WI38 (cell line): ENCODE results near the gene MGAT3.

Source experiments
- H3K4me3 ChIP-seq: 2 replicates; pipeline ENCODE4 v1.5.1; 2011; ENCODE audit warnings: low read depth, mild to moderate bottlenecking, control low read depth, low read length
- TF ChIP-seq, protein P1 (sequence below): IDR thresholded peaks from 2 replicates; pipeline ENCODE4 v1.5.1; 2012; ENCODE audit warnings: low read depth, mild to moderate bottlenecking, control low read depth, low read length

The MGAT3 gene

DNA sequence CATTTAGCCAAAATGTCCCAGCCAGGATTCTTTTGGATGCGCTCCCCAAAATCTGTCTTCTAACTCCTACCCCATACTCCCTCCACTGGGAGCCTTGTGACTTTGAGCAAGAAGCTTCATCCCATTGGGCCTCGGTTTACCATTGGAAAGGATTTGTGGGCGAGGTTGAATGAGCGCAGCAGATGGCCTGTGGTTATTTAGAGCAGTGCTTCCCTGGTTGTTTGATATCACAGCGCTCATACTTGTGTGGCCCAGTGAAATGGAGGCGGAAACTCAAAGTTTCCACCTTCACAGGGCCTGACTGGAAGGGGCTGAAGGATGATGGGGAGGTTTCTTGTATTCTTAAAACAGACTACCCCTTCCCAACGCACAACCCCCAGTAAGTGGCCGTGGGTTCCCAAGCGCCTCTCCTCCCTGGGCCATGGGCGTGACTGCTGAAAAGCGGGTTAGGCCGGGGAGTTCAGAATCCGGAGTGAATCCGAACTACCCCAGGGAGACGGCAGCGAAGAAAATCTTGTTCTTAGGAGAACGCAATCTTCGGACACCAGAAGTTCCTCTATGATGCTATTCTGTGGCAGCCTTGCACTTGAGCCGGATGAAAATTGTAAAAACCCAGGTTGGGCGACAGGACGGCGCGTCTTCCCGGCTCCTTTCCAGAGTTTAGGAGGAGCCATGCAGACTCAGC lies 62.3 kb downstream of the MGAT3 start:
- TF ChIP-seq, protein P1, sequence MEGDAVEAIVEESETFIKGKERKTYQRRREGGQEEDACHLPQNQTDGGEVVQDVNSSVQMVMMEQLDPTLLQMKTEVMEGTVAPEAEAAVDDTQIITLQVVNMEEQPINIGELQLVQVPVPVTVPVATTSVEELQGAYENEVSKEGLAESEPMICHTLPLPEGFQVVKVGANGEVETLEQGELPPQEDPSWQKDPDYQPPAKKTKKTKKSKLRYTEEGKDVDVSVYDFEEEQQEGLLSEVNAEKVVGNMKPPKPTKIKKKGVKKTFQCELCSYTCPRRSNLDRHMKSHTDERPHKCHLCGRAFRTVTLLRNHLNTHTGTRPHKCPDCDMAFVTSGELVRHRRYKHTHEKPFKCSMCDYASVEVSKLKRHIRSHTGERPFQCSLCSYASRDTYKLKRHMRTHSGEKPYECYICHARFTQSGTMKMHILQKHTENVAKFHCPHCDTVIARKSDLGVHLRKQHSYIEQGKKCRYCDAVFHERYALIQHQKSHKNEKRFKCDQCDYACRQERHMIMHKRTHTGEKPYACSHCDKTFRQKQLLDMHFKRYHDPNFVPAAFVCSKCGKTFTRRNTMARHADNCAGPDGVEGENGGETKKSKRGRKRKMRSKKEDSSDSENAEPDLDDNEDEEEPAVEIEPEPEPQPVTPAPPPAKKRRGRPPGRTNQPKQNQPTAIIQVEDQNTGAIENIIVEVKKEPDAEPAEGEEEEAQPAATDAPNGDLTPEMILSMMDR, result no peak
- H3K4me3 ChIP-seq, result peak overlapping the region; percentile 98

DNA sequence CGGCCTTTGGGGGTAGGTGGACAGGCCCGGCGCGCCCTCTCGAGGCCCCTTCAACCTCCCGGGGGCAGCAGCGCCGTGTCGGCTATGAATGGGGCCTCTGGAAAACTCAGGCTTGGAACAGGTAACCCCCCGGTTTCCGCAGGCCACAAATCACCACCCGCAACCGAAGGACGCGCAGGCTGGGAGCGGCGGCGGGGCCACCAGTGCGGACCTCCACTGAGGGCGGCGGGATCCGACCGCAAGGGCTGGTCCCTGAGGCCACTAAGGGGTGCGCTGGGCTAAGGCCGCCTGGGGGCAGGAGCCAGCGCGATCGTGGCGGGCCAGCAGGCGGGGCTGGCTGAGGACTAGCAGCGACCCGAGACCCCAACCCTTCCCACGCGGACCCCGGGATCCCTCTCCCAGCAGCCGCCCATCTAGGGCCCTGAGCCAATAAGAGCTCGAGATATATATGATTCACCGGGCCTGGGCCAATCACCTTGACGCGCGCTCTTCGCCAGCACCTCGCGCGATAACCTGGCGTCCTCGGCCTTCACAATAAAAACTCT lies 62.9 kb downstream of the MGAT3 start:
- H3K4me3 ChIP-seq, result peak overlapping the region; percentile 98
- TF ChIP-seq, protein P1, result peak; percentile 25; the same call in 1 of the 2 replicates

DNA sequence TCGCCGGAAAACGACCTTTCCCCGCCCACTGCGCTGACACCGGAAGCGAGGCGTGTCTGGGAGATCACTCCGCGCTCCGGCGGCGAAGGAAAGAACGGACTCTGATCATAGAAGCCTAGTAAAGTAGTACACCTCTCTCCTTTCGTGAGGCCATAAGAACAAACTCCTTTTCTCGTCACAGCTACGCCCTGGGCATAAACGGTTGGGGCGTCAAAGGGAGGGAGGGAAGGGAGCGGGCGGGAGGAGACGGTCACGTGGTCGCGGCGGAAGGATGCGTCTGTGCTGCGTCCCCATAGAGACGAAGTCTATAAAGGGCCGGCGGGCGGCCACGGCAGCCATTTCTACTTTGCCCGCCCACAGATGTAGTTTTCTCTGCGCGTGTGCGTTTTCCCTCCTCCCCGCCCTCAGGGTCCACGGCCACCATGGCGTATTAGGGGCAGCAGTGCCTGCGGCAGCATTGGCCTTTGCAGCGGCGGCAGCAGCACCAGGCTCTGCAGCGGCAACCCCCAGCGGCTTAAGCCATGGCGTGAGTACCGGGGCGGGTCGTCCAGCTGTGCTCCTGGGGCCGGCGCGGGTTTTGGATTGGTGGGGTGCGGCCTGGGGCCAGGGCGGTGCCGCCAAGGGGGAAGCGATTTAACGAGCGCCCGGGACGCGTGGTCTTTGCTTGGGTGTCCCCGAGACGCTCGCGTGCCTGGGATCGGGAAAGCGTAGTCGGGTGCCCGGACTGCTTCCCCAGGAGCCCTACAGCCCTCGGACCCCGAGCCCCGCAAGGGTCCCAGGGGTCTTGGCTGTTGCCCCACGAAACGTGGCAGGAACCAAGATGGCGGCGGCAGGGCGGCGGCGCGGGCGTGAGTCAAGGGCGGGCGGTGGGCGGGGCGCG lies 63.7 kb downstream of the MGAT3 start, which contains the start of gene ATF4:
Gene ATF4, plus strand, starts transcription at position 337 of the 880 bp plus-strand sequence. CDS start 884 bp downstream, outside the sequence.
- TF ChIP-seq, protein P1, result no peak
- peak within 1 kb of the TSS; percentile 98 for H3K4me3 ChIP-seq

DNA sequence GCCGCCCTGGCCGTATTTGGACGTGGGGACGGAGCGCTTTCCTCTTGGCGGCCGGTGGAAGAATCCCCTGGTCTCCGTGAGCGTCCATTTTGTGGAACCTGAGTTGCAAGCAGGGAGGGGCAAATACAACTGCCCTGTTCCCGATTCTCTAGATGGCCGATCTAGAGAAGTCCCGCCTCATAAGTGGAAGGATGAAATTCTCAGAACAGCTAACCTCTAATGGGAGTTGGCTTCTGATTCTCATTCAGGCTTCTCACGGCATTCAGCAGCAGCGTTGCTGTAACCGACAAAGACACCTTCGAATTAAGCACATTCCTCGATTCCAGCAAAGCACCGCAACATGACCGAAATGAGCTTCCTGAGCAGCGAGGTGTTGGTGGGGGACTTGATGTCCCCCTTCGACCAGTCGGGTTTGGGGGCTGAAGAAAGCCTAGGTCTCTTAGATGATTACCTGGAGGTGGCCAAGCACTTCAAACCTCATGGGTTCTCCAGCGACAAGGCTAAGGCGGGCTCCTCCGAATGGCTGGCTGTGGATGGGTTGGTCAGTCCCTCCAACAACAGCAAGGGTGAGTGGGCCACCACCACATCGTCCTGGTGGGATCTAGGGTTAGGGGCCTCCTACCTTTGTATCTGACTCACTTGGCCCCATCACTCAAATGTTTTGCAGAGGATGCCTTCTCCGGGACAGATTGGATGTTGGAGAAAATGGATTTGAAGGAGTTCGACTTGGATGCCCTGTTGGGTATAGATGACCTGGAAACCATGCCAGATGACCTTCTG lies 64.5 kb downstream of the MGAT3 start:
- H3K4me3 ChIP-seq, result peak overlapping the region; percentile 98

DNA sequence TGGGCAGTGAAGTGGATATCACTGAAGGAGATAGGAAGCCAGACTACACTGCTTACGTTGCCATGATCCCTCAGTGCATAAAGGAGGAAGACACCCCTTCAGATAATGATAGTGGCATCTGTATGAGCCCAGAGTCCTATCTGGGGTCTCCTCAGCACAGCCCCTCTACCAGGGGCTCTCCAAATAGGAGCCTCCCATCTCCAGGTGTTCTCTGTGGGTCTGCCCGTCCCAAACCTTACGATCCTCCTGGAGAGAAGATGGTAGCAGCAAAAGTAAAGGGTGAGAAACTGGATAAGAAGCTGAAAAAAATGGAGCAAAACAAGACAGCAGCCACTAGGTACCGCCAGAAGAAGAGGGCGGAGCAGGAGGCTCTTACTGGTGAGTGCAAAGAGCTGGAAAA lies 65.3 kb downstream of the MGAT3 start:
- peak overlapping the region; percentile 98 for H3K4me3 ChIP-seq

DNA sequence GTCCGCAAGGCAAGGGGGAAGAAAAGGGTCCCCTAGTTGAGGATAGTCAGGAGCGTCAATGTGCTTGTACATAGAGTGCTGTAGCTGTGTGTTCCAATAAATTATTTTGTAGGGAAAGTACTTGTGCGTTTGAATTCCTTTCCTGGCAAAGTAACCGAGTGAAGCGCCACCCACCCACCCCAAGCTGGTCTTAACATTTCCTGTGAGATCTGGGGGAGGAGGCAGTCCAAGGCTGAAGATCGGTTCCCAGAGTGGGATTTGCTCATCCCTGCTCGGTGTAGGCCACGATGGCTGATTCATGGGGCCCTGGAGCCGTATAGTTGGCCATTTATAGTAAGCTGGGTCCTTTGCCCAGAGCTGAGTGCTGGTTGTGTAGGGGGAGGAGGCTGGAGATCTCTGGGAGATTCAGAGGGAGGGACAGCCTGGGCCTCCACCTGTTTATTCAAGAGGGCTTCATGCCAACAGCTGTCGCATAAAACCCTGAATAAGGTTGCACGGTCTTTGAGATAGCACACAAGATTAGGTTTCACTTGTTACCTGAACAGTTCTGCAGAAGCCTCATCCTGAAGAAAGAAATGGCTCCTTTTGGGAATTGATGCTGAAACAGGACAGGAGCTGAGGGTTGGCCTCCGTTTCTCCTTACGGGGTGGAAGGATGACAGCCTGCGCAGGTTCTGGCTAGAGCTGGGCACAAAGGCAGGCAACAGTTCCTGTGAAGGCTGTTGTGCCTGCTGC lies 65.9 kb downstream of the MGAT3 start:
- peak overlapping the region; percentile 98 for H3K4me3 ChIP-seq
- TF ChIP-seq, protein P1, result no peak

DNA sequence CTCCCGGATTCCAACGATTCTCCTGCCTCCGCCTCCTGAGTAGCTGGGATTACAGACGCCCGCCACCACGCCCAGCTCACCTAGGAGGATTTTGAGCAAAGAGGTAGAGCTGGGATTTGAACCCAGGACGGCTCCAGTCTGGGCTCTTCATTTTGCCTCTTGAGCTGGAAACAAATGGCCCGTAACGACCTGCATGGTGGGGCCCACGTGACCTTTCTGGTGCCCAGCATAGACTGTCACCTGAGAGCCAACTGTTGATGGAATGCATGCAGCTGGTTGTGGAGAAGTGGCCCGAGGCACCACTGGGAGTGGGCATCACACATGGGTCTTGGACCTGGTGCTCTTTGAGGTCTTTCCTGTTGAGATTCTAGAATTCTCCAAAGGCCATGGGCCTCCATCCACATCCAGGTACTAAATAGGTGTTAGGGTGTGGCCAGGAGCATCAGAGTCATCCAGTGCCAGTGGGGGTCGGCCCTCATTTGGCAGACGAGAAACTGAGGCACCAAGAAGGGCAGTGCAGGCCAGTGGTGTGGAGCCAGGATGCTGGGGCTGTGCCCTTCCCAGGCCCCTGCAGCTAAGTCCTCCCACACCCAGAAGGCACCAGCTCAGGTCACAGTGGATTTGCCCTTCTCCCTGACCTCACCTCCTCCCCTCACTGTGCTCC lies 67.4 kb downstream of the MGAT3 start:
- H3K4me3 ChIP-seq, result no peak overlapping the region
- TF ChIP-seq, protein P1, result no peak
